IPS-15b (cell line): ENCODE measurements around the gene BCL7A.

Experiments used
- H3K27me3 ChIP-seq: one replicate; pipeline ENCODE4 v1.6.1; 2013; ENCODE audit warnings: low read length; ENCODE audit not compliant: control insufficient read depth, insufficient read depth
- H3K36me3 ChIP-seq: one replicate; pipeline ENCODE4 v1.6.1; 2013; ENCODE audit warnings: low read length; ENCODE audit not compliant: control insufficient read depth, insufficient read depth
- H3K4me1 ChIP-seq: one replicate; pipeline ENCODE4 v1.6.1; 2013; ENCODE audit warnings: mild to moderate bottlenecking, low read length; ENCODE audit not compliant: control insufficient read depth, insufficient read depth
- H3K4me3 ChIP-seq: one replicate; pipeline ENCODE4 v1.5.1; 2013; ENCODE audit warnings: low read depth, low read length
- H3K9ac ChIP-seq: one replicate; pipeline ENCODE4 v1.6.1; 2013; ENCODE audit warnings: low read depth, mild to moderate bottlenecking, low read length
- H3K9me3 ChIP-seq: one replicate; pipeline ENCODE4 v1.6.1; 2013; ENCODE audit warnings: mild to moderate bottlenecking, low read length; ENCODE audit not compliant: control insufficient read depth, insufficient read depth

BCL7A gene

GRCh38 chr12:122087431-122088178, 65.9 kb downstream of the BCL7A start:
- Histone ChIP-seq H3K4me1 (no peaks in the 10 kb centered on the region), H3K36me3 (peaks cover 2% of the 10 kb centered on the region), H3K4me3 (no peak overlapping the region), H3K27me3 (no peaks in the 10 kb centered on the region), H3K9ac (no peak overlapping the region), H3K9me3 (no peaks in the 10 kb centered on the region)

GRCh38 chr12:122088179-122088810, 66.6 kb downstream of the BCL7A start:
- Histone ChIP-seq H3K9ac (no peak overlapping the region), H3K9me3 (no peaks in the 10 kb centered on the region), H3K4me1 (no peaks in the 10 kb centered on the region), H3K27me3 (no peaks in the 10 kb centered on the region), H3K4me3 (no peak overlapping the region), H3K36me3 (peaks cover 2% of the 10 kb centered on the region)

GRCh38 chr12:122089077-122089476, 67.4 kb downstream of the BCL7A start:
- Histone ChIP-seq H3K4me1 (no peaks in the 10 kb centered on the region), H3K27me3 (no peaks in the 10 kb centered on the region), H3K9me3 (no peaks in the 10 kb centered on the region), H3K4me3 (no peak overlapping the region), H3K36me3 (peaks cover 2% of the 10 kb centered on the region), H3K9ac (no peak overlapping the region)

- Histone ChIP-seq H3K4me3 (no peak overlapping the region), H3K27me3 (no peaks in the 10 kb centered on the region), H3K36me3 (peaks cover 2% of the 10 kb centered on the region), H3K9ac (no peak overlapping the region), H3K9me3 (no peaks in the 10 kb centered on the region), H3K4me1 (no peaks in the 10 kb centered on the region)
Observed at GRCh38 chr12:122090759-122091515, 69.3 kb downstream of the BCL7A start.

DNA sequence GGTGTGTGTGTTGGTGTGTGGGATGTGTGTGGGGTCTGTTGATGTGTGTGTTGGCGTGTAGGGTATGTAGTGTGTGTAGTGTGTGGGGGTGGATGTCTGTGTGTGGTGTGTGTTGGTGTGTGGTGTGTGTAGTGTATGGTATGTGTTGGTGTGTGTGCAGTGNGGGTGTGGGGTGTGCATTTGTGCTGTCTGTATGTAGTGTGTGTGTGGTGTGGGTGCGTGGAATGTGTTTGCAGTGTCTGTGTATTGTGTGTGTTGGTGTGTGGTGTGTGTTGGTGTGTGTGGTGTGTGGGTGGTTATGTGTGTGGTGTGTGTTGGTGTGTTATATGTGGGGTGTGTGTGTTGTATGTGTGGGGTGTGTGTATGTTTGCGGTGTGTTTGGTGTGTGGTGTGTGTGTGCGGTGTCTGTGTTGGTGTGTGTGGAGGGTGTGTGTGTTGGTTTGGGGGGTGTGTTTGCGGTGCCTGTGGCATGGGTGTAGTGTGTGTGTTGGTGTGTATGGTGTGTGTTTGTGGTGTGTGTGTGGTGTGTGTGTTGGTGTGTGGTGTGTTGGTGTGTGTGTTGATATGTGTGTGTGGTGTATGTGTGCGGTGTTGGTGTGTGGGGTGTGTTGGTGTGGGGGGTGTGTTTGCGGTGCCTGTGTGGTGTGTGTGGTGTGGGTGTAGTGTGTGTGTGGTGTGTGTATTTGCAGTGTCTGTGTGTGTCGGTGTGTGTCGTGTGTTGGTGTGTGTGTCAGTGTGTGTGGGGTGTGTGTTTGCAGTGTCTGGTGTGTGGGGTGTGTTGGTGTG, 71.6 kb downstream of the BCL7A start:
- Histone ChIP-seq H3K9me3 (no peaks in the 10 kb centered on the region), H3K9ac (no peak overlapping the region), H3K4me3 (no peak overlapping the region), H3K27me3 (no peaks in the 10 kb centered on the region), H3K4me1 (no peaks in the 10 kb centered on the region), H3K36me3 (no peaks in the 10 kb centered on the region)

DNA sequence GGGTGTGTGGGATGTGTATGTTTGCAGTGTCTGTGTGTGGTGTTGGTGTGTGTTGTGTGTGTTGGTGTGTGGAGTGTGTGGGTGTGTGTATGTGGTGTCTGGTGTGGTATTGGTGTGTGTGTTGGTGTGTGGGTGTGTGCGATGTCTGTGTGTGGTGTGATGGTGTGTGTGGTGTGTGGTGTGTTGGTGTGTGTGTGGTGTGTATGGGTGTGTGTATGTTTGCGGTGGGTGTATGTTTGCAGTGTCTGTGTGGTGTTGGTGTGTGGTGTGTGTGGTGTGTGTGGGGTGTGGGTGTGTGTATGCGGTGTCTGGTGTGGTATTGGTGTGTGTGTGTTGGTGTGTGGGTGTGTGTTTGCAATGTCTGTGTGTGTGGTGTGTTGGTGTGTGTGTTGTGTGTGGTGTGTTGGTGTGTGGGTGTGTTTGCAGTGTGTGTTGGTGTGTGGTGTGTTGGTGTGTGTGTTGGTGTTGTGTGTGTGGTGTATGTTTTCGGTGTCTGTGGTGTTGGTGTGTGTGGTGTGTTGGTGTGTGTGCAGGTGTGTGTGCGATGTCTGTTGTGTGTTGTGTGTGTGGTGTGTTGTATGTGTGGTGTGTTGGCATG, 72.6 kb downstream of the BCL7A start:
- H3K9me3 ChIP-seq, result no peaks in the 10 kb centered on the region
- H3K27me3 ChIP-seq, result no peaks in the 10 kb centered on the region
- no peak overlapping the region for H3K9ac ChIP-seq
- H3K36me3 ChIP-seq, result no peaks in the 10 kb centered on the region
- no peak overlapping the region for H3K4me3 ChIP-seq
- H3K4me1 ChIP-seq, result no peaks in the 10 kb centered on the region

DNA sequence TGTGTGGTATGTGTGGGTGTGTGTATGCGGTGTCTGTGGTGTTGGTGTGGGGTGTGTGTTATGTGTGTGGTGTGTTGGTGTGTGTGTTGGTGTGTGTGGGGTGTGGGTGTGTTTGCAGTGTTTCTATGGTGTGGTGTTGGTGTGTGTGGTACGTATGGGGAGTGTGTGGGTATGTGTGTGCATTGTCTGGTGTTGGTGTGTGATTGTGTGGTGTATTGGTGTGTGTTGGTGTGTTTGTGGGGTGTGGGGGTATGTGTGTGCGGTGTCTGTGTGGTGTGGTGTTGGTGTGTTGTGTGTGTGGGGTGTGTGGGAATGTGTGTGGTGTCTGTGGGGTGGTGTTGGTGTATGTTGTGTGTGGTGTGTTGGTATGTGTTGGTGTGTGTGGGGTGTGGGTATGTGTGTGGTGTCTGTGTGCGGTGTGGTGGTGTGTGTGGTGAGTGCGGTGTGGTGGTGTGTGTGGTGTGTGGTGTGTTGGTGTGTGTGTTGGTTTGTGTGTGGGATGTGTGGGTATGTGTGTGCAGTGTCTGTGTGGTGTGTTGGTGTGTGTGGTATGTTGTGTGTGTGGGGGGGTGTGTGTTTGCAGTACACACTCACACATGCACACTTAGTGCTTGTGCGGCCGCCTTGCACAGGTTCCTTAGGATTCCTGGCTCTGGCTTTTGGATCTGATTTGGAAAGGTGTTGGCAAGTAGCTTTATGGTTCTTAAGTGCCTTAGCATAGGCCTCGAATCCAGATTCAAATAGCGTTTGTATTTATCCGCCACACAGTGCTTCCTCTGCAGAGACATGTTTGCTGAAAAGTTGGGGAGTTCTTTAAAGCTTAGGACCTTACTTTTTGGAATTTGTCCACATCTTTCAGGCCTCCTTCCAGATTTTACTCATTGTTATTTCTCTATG, 73.3 kb downstream of the BCL7A start:
- no peaks in the 10 kb centered on the region for H3K27me3 ChIP-seq
- H3K9ac ChIP-seq, result no peak overlapping the region
- no peak overlapping the region for H3K4me3 ChIP-seq
- H3K36me3 ChIP-seq, result no peaks in the 10 kb centered on the region
- H3K9me3 ChIP-seq, result no peaks in the 10 kb centered on the region
- no peaks in the 10 kb centered on the region for H3K4me1 ChIP-seq

GRCh38 chr12:122096014-122096413, 74.3 kb downstream of the BCL7A start:
- no peaks in the 10 kb centered on the region for H3K36me3 ChIP-seq
- no peak overlapping the region for H3K9ac ChIP-seq
- no peaks in the 10 kb centered on the region for H3K27me3 ChIP-seq
- H3K4me3 ChIP-seq, result no peak overlapping the region
- H3K9me3 ChIP-seq, result no peaks in the 10 kb centered on the region
- H3K4me1 ChIP-seq, result no peaks in the 10 kb centered on the region

DNA sequence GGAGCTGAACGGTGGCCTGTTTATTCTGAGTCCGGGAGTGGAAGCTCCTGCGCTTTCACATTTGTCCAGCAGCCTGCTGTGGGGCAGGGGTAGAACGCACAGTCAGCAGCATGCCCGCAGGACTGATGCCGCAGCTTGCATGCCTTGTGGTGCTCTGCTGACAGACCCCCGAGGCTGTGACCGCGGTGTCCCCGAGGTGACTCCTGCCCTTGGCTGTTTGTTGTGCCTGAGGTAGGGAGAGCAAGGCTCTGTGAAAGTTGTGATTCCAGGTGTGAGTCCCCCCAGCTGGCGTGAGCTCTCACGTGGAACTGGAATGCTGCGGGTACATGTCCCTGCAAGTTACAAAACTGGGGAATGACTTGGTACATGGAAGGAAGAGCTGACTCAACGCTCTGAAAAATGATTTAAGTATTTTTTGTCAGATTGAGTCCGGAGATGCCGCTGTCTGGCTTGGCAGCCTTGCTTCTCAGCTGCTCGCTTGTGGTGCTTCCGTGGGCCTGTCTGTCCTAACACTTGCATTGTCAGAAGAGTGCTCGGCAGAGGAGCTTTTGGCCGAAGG, 75.0 kb downstream of the BCL7A start:
- Histone ChIP-seq H3K27me3 (no peaks in the 10 kb centered on the region), H3K4me3 (no peak overlapping the region), H3K36me3 (no peaks in the 10 kb centered on the region), H3K9me3 (no peaks in the 10 kb centered on the region), H3K9ac (no peak overlapping the region), H3K4me1 (no peaks in the 10 kb centered on the region)

DNA sequence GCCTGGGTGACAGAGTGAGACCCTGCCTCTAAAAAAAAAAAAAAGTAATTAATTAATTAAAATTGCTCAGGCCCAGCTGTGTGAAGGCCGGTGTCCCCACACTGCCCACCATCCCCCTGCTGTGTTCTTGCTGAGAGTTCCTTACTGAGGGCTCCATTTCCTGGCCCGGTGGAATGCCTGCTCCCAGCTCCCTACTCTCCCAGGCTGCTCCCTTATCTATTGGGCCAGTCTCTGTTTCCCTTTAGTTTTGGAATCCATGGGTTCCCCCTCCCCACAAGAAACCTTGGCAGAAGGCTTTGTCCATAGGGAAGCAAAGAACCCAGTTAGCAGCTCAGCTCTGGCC, 75.9 kb downstream of the BCL7A start:
- Histone ChIP-seq H3K9me3 (no peaks in the 10 kb centered on the region), H3K9ac (no peak overlapping the region)

More for the DNA sequence above, 75.9 kb downstream of the BCL7A start:
- no peak overlapping the region for H3K4me3 ChIP-seq
- H3K4me1 ChIP-seq, result no peaks in the 10 kb centered on the region
- H3K27me3 ChIP-seq, result no peaks in the 10 kb centered on the region
- no peaks in the 10 kb centered on the region for H3K36me3 ChIP-seq
